ENCODE measurements around the gene CALU. TPM values are rescaled to one million over a fixed set of nuclear protein-coding genes. Genes with fewer than 3 reads are reported as not detected.
A peak's percentile ranks its signal among the peaks of the same experiment; 100 is the strongest.

The CALU gene
- total and polyA plus RNA-seq, 4 experiments from 2014 or later, result 18.4 to 24.2 (median 22.0) TPM

DNA sequence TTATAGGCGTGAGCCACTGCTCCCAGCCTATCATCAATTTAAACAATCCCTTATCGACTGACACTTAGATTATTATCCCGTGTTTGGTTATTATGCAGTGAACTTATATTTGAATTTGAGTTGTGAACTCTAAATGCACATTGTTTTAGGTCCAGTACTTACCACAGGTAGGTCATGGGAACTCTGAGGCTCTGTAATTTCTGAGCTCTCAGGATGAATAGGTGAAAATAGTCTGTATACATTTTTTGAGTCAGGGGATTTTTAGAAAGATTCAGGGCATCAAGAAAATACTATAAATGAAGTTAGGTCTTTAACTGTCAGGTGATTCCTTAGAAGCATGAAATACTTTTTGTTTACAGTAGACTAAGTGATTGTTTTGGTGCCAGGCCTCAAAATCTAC is 61.4 kb downstream of the CALU start:
- Mint-ChIP-seq H3K4me3 (no peak overlapping the region), H3K9me3 (no peaks in the 10 kb centered on the region), H3K4me1 (no peaks in the 10 kb centered on the region), H3K36me3 (peaks cover 10 to 16% of the 10 kb centered on the region in 2 donors), H3K27me3 (no peaks in the 10 kb centered on the region), H3K27ac (no peak overlapping the region)
- POLR2A ChIA-PET (ENCODE audit: partially characterized antibody), result interaction anchor here (1.2 kb wide), 1 partner anchor 83 kb away, joined by 3 read pairs; no protein-coding TSS in a partner anchor
- peaks cover 14% of the 10 kb centered on the region for H3K36me3 ChIP-seq (ENCODE audit: insufficient read depth, low read length)
- CTCF ChIA-PET (ENCODE audit: partially characterized antibody), result no interaction called here
- no peak overlapping the region for H3K27ac ChIP-seq (ENCODE audit: low read depth, low read length)
- intact Hi-C loops (cut with micrococcal nuclease), result no loop called here
- no peaks in the 10 kb centered on the region for H3K9me3 ChIP-seq (ENCODE audit: control insufficient read depth in 1 of 2, low read length in 2 of 2)
- no peak overlapping the region for H3K4me3 ChIP-seq (ENCODE audit: low read length in 2 of 2)
- no peak for DNase-seq
- H3K4me1 ChIP-seq (ENCODE audit: insufficient read depth, low read length), result no peaks in the 10 kb centered on the region
- H3K27me3 ChIP-seq (ENCODE audit: insufficient read depth, low read length), result no peaks in the 10 kb centered on the region

DNA sequence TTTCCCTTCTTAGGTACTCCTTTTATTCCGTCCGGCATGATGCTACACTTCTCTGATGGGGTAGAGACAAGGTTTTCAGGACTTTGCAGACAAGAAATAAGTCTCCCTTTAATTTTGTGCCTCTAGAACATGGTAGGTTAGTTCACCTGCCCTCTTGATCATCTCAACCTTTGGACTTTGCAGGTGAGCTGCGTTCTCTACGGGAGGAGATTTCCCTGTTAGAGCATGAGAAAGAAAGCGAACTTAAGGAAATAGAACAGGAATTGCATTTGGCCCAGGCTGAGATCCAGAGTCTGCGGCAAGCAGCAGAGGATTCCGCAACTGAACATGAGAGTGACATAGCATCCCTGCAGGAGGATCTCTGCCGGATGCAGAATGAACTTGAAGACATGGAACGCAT is 61.8 kb downstream of the CALU start:
- CTCF ChIA-PET (ENCODE audit: partially characterized antibody), result no interaction called here
- intact Hi-C loops (cut with micrococcal nuclease), result no loop called here
- H3K9me3 ChIP-seq (ENCODE audit: control insufficient read depth in 1 of 2, low read length in 2 of 2), result no peaks in the 10 kb centered on the region
- H3K4me3 ChIP-seq (ENCODE audit: low read length in 2 of 2), result no peak overlapping the region
- no peak for DNase-seq
- Mint-ChIP-seq H3K36me3 (peaks cover 11 to 17% of the 10 kb centered on the region in 2 donors), H3K27ac (no peak overlapping the region), H3K4me1 (no peaks in the 10 kb centered on the region), H3K4me3 (no peak overlapping the region), H3K27me3 (no peaks in the 10 kb centered on the region), H3K9me3 (no peaks in the 10 kb centered on the region)
- POLR2A ChIA-PET (ENCODE audit: partially characterized antibody), result no interaction called here
- H3K27me3 ChIP-seq (ENCODE audit: insufficient read depth, low read length), result no peaks in the 10 kb centered on the region
- no peaks in the 10 kb centered on the region for H3K4me1 ChIP-seq (ENCODE audit: insufficient read depth, low read length)
- peaks cover 16% of the 10 kb centered on the region for H3K36me3 ChIP-seq (ENCODE audit: insufficient read depth, low read length)
- H3K27ac ChIP-seq (ENCODE audit: low read depth, low read length), result no peak overlapping the region

DNA sequence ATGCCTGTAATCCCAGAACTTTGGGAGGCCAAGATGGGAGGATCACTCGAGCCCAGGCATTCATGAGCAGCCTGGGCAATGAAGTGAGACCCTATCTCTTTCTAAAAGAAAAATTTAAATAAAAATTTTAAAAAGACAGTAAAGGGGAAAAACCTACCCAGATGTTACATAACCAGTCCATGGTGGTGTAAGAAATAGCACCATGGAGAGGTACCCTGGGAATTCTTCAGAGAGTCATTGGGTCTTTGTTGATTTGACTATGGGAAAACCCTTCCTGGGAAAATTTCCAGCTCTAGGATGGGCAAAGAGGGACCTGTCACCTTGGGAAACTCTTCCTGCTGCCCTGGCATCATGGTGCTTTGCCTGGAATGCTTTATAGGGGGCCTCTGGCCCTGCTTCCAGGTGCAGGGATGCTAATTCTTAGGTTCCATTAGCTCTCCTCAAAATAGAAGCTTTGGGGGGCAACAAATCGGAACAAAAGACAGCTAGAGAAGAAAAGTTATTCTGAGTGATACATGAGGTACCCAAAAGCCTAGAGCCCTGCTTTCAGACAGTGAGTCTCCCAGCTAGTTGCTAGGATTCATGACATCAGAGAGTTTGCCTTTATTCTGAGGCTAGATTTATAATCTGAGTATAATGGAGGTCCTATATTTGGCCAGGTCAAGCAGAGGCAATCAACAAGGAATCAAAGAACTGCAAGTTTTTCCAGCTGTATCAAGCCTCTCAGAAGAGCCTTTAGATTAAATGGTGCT is 62.7 kb downstream of the CALU start:
- DNase-seq, result no peak
- ChIA-PET POLR2A (ENCODE audit: partially characterized antibody) (no interaction called here), CTCF (ENCODE audit: partially characterized antibody) (no interaction called here)
- no peaks in the 10 kb centered on the region for H3K4me1 ChIP-seq (ENCODE audit: insufficient read depth, low read length)
- Mint-ChIP-seq H3K27me3 (no peaks in the 10 kb centered on the region), H3K4me1 (no peaks in the 10 kb centered on the region), H3K9me3 (no peaks in the 10 kb centered on the region), H3K36me3 (peaks cover 16 to 23% of the 10 kb centered on the region in 2 donors), H3K27ac (peak overlapping the region in 1 of 7 donors; percentile 36), H3K4me3 (no peak overlapping the region)
- no peak overlapping the region for H3K4me3 ChIP-seq (ENCODE audit: low read length in 2 of 2)
- peaks cover 16% of the 10 kb centered on the region for H3K36me3 ChIP-seq (ENCODE audit: insufficient read depth, low read length)
- intact Hi-C loops (cut with micrococcal nuclease), result no loop called here
- no peak overlapping the region for H3K27ac ChIP-seq (ENCODE audit: low read depth, low read length)
- no peaks in the 10 kb centered on the region for H3K9me3 ChIP-seq (ENCODE audit: control insufficient read depth in 1 of 2, low read length in 2 of 2)
- H3K27me3 ChIP-seq (ENCODE audit: insufficient read depth, low read length), result no peaks in the 10 kb centered on the region

DNA sequence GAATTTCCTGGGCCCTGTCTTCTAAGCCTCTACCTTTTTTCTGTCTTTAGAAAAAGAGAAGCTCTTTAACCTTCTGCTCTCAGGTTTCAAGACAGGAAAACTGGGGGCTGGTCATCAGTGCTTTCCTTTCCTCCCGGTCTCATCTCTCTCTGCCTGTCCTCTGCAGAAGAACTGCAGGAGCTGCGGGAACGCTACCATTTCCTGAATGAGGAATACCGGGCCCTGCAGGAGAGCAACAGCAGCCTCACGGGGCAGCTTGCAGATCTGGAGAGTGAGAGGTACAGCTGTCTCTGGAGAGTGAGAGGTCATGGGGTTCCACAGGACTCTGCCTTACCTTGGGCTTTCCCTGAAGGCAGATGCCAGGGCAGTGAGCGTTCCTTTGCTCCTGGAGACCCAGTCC is 65.3 kb downstream of the CALU start:
- Mint-ChIP-seq H3K4me3 (no peak overlapping the region), H3K36me3 (peaks cover 16 to 17% of the 10 kb centered on the region in 2 donors)
- CTCF ChIA-PET (ENCODE audit: partially characterized antibody), result no interaction called here

DNA sequence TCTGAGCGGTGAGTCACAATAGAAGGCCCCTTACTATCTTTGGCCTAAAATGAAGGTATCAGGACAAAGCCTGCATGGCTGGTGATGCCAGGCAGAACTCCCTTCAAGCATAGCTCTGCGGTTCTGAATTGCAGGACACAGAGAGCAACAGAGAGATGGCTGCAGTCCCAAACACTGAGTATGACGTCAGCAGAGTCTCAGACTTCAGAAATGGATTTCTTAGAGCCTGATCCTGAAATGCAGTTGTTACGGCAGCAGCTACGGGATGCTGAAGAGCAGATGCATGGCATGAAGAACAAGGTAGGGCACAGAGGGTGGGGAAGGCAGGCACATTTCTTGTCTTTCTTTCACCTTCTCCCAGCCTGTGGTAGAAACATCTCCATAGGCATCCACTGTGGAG is 66.1 kb downstream of the CALU start:
- no peak overlapping the region for H3K4me3 Mint-ChIP-seq

More for the DNA sequence above, 65.3 kb downstream of the CALU start:
- POLR2A ChIA-PET (ENCODE audit: partially characterized antibody), result no interaction called here
- intact Hi-C loops (cut with micrococcal nuclease), result no loop called here
- H3K4me1 ChIP-seq (ENCODE audit: insufficient read depth, low read length), result no peaks in the 10 kb centered on the region
- H3K27ac Mint-ChIP-seq, result no peak overlapping the region
- H3K4me1 Mint-ChIP-seq, result no peaks in the 10 kb centered on the region
- no peaks in the 10 kb centered on the region for H3K9me3 Mint-ChIP-seq
- H3K9me3 ChIP-seq (ENCODE audit: control insufficient read depth in 1 of 2, low read length in 2 of 2), result no peaks in the 10 kb centered on the region
- no peak overlapping the region for H3K4me3 ChIP-seq (ENCODE audit: low read length in 2 of 2)
- H3K36me3 ChIP-seq (ENCODE audit: insufficient read depth, low read length), result peaks cover 16% of the 10 kb centered on the region
- H3K27me3 Mint-ChIP-seq, result no peaks in the 10 kb centered on the region
- H3K27ac ChIP-seq (ENCODE audit: low read depth, low read length), result no peak overlapping the region
- no peaks in the 10 kb centered on the region for H3K27me3 ChIP-seq (ENCODE audit: insufficient read depth, low read length)
- DNase-seq, result no peak

DNA sequence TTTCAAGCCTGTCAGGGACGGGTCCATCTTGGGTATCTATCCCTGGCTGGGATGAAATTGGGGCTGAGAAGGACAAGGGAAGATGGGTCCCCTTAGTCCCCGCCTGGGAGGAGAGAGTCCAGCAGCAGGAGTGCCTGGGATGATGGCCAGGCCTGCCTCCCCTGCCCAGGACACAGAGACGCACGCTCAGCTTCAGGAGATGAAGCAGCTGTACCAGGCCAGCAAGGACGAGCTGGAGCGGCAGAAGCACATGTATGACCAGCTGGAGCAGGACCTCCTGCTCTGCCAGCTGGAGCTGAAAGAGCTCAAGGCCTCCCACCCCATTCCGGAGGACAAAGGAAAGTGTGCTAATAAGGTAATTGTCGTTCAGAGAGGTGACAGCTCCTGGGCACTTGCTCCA is 68.0 kb downstream of the CALU start:
- Histone ChIP-seq H3K4me1 (ENCODE audit: insufficient read depth, low read length) (no peaks in the 10 kb centered on the region), H3K9me3 (ENCODE audit: control insufficient read depth in 1 of 2, low read length in 2 of 2) (no peaks in the 10 kb centered on the region), H3K4me3 (ENCODE audit: low read length in 2 of 2) (no peak overlapping the region), H3K36me3 (ENCODE audit: insufficient read depth, low read length) (peaks cover 10% of the 10 kb centered on the region), H3K27ac (ENCODE audit: low read depth, low read length) (no peak overlapping the region), H3K27me3 (ENCODE audit: insufficient read depth, low read length) (no peaks in the 10 kb centered on the region)
- Mint-ChIP-seq H3K4me1 (no peaks in the 10 kb centered on the region), H3K27me3 (no peaks in the 10 kb centered on the region), H3K27ac (no peak overlapping the region), H3K36me3 (peaks cover 7 to 14% of the 10 kb centered on the region in 2 donors), H3K9me3 (no peaks in the 10 kb centered on the region), H3K4me3 (no peak overlapping the region)
- intact Hi-C loops (cut with micrococcal nuclease), result no loop called here
- POLR2A ChIA-PET (ENCODE audit: partially characterized antibody), result no interaction called here
- CTCF ChIA-PET (ENCODE audit: partially characterized antibody), result interaction anchor here (1.0 kb wide), 1 partner anchor 411 kb away, joined by 3 read pairs; no protein-coding TSS in a partner anchor
- DNase-seq, result no peak

More for the DNA sequence above, 66.1 kb downstream of the CALU start:
- H3K27me3 ChIP-seq (ENCODE audit: insufficient read depth, low read length), result no peaks in the 10 kb centered on the region
- ChIA-PET POLR2A (ENCODE audit: partially characterized antibody) (no interaction called here), CTCF (ENCODE audit: partially characterized antibody) (no interaction called here)
- no peak overlapping the region for H3K27ac ChIP-seq (ENCODE audit: low read depth, low read length)
- intact Hi-C loops (cut with micrococcal nuclease), result no loop called here
- Mint-ChIP-seq H3K4me1 (no peaks in the 10 kb centered on the region), H3K27me3 (no peaks in the 10 kb centered on the region), H3K27ac (no peak overlapping the region), H3K9me3 (no peaks in the 10 kb centered on the region), H3K36me3 (peaks cover 16 to 17% of the 10 kb centered on the region in 2 donors)
- DNase-seq, result no peak
- H3K9me3 ChIP-seq (ENCODE audit: control insufficient read depth in 1 of 2, low read length in 2 of 2), result no peaks in the 10 kb centered on the region
- no peaks in the 10 kb centered on the region for H3K4me1 ChIP-seq (ENCODE audit: insufficient read depth, low read length)
- H3K36me3 ChIP-seq (ENCODE audit: insufficient read depth, low read length), result peaks cover 16% of the 10 kb centered on the region
- H3K4me3 ChIP-seq (ENCODE audit: low read length in 2 of 2), result no peak overlapping the region

DNA sequence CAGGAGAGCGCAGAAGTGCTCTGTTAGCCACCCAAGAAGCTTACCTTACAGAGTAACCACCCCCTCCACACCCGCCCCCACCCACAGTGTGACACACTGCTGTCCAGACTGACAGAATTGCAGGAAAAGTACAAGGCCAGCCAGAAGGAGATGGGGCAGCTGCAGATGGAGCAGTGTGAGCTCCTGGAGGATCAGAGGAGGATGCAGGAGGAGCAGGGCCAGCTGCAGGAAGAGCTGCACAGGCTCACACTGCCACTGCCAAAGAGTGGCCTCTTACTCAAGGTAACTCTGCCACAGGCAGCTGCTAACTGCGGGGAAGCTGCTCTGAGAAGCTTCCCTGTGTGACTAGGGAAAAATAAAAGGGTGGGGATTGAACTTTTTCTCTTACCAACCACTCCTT is 70.2 kb downstream of the CALU start:
- no peak overlapping the region for H3K4me3 Mint-ChIP-seq
- Histone ChIP-seq H3K27ac (ENCODE audit: low read depth, low read length) (no peak overlapping the region), H3K36me3 (ENCODE audit: insufficient read depth, low read length) (peaks cover 10% of the 10 kb centered on the region), H3K9me3 (ENCODE audit: control insufficient read depth in 1 of 2, low read length in 2 of 2) (no peaks in the 10 kb centered on the region), H3K27me3 (ENCODE audit: insufficient read depth, low read length) (no peaks in the 10 kb centered on the region), H3K4me3 (ENCODE audit: low read length in 2 of 2) (no peak overlapping the region), H3K4me1 (ENCODE audit: insufficient read depth, low read length) (no peaks in the 10 kb centered on the region)
- H3K27ac Mint-ChIP-seq, result no peak overlapping the region
- CTCF ChIA-PET (ENCODE audit: partially characterized antibody), result no interaction called here
- no peaks in the 10 kb centered on the region for H3K9me3 Mint-ChIP-seq
- no peaks in the 10 kb centered on the region for H3K4me1 Mint-ChIP-seq
- DNase-seq, result no peak
- intact Hi-C loops (cut with micrococcal nuclease), result loop anchor here (1.0 kb wide), 1 partner anchor 44 kb away; no protein-coding TSS in a partner anchor
- peaks cover 7 to 12% of the 10 kb centered on the region in 2 donors for H3K36me3 Mint-ChIP-seq
- POLR2A ChIA-PET (ENCODE audit: partially characterized antibody), result interaction anchor here (0.6 kb wide), 1 partner anchor 20 kb away, joined by 3 read pairs; no protein-coding TSS in a partner anchor
- H3K27me3 Mint-ChIP-seq, result no peaks in the 10 kb centered on the region

Data from CD4-positive, alpha-beta memory T cell (primary cell).